Measurements from ENCODE around the gene GRHL1.

- TF ChIP-seq CTCF (IDR thresholded peaks at IDR 0.05) (no peak), POLR2AphosphoS5 (IDR thresholded peaks at IDR 0.05; ENCODE audit: low read depth, low read length) (no peak), EP300 (IDR thresholded peaks at IDR 0.05; ENCODE audit: borderline replicate concordance in 1 of 2, low read depth in 1 of 2, low read length in 1 of 2) (no peak), REST (IDR thresholded peaks at IDR 0.05; ENCODE audit: low read depth, low read length) (no peak), USF2 (IDR thresholded peaks at IDR 0.05; ENCODE audit: borderline replicate concordance, low read depth, low read length) (no peak), RAD21 (IDR thresholded peaks at IDR 0.05; ENCODE audit: low read length) (no peak)
Measured at GRCh38 chr2:9948721-9949120, 2.8 kb upstream of the GRHL1 start.

All from SK-N-SH (cell line).